Ishikawa (cell line): ENCODE measurements around the gene CCDC38.

Source experiments
- CEBPB ChIP-seq: IDR thresholded peaks from 2 replicates; pipeline ENCODE4 v1.6.1; 2012
- CREB1 ChIP-seq: IDR thresholded peaks from 2 replicates; pipeline ENCODE4 v1.6.1; 2012; ENCODE audit warnings: low read depth
- EGR1 ChIP-seq: IDR thresholded peaks from 2 replicates; pipeline ENCODE4 v1.6.1; 2012
- EP300 ChIP-seq: IDR thresholded peaks from 2 replicates; pipeline ENCODE4 v1.6.1; 2012; ENCODE audit warnings: borderline replicate concordance
- FOXM1 ChIP-seq: IDR thresholded peaks from 2 replicates; pipeline ENCODE4 v1.6.1; 2012; ENCODE audit warnings: low read depth, borderline replicate concordance
- NFIC ChIP-seq: IDR thresholded peaks from 2 replicates; pipeline ENCODE4 v1.6.1; 2012
- RAD21 ChIP-seq: IDR thresholded peaks from 2 replicates; pipeline ENCODE4 v1.6.1; 2012; ENCODE audit warnings: low read depth
- TAF1 ChIP-seq: IDR thresholded peaks from 2 replicates; pipeline ENCODE4 v1.6.1; 2012; ENCODE audit warnings: low read depth, mild to moderate bottlenecking
- TCF12 ChIP-seq: IDR thresholded peaks from 2 replicates; pipeline ENCODE4 v1.6.1; 2012; ENCODE audit warnings: low read depth
- TEAD4 ChIP-seq: IDR thresholded peaks from 2 replicates; pipeline ENCODE4 v1.6.1; 2012
- YY1 ChIP-seq: IDR thresholded peaks from 2 replicates; pipeline ENCODE4 v1.6.1; 2012; ENCODE audit warnings: low read depth
- ZBTB7A ChIP-seq: IDR thresholded peaks from 2 replicates; pipeline ENCODE4 v1.6.1; 2012; ENCODE audit warnings: low read depth
- TF ChIP-seq, protein P1 (sequence below): IDR thresholded peaks from 2 replicates; pipeline ENCODE4 v1.6.1; 2012
- TF ChIP-seq, protein P2 (sequence below): IDR thresholded peaks from 2 replicates; pipeline ENCODE4 v1.6.1; 2012; ENCODE audit warnings: low read depth, mild to moderate bottlenecking
- TF ChIP-seq, protein P3 (sequence below): IDR thresholded peaks from 2 replicates; pipeline ENCODE4 v1.6.1; 2012

CCDC38 gene

DNA sequence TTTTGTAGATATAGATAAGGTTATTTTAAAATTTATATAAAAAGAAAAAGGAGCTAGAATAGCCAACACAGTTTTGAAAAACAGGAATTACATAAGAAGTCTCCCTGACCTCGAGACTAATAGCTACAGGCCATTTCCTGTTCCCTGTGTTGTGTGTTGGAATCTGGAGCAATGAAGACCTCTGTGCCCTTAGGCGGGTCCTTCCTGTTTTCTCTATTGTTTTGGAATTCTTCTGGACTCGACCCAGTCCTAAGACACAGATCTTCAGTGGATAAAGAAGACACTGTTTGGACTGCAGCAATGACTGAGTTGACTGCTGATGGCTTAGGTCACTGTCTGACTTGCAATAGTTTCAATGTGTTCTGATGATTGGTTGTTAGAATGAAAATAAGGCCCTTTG lies 57.4 kb downstream of the CCDC38 start:
- TF ChIP-seq TEAD4 (no peak), EP300 (no peak), FOXM1 (no peak), CEBPB (no peak), YY1 (no peak), TAF1 (no peak), RAD21 (no peak), TCF12 (no peak), ZBTB7A (no peak), CREB1 (no peak), EGR1 (no peak), NFIC (no peak)
- TF ChIP-seq, protein P1, sequence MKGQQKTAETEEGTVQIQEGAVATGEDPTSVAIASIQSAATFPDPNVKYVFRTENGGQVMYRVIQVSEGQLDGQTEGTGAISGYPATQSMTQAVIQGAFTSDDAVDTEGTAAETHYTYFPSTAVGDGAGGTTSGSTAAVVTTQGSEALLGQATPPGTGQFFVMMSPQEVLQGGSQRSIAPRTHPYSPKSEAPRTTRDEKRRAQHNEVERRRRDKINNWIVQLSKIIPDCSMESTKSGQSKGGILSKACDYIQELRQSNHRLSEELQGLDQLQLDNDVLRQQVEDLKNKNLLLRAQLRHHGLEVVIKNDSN: no peak
- TF ChIP-seq, protein P2, sequence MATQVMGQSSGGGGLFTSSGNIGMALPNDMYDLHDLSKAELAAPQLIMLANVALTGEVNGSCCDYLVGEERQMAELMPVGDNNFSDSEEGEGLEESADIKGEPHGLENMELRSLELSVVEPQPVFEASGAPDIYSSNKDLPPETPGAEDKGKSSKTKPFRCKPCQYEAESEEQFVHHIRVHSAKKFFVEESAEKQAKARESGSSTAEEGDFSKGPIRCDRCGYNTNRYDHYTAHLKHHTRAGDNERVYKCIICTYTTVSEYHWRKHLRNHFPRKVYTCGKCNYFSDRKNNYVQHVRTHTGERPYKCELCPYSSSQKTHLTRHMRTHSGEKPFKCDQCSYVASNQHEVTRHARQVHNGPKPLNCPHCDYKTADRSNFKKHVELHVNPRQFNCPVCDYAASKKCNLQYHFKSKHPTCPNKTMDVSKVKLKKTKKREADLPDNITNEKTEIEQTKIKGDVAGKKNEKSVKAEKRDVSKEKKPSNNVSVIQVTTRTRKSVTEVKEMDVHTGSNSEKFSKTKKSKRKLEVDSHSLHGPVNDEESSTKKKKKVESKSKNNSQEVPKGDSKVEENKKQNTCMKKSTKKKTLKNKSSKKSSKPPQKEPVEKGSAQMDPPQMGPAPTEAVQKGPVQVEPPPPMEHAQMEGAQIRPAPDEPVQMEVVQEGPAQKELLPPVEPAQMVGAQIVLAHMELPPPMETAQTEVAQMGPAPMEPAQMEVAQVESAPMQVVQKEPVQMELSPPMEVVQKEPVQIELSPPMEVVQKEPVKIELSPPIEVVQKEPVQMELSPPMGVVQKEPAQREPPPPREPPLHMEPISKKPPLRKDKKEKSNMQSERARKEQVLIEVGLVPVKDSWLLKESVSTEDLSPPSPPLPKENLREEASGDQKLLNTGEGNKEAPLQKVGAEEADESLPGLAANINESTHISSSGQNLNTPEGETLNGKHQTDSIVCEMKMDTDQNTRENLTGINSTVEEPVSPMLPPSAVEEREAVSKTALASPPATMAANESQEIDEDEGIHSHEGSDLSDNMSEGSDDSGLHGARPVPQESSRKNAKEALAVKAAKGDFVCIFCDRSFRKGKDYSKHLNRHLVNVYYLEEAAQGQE: no peak
- TF ChIP-seq, protein P3, sequence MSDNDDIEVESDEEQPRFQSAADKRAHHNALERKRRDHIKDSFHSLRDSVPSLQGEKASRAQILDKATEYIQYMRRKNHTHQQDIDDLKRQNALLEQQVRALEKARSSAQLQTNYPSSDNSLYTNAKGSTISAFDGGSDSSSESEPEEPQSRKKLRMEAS: no peak

DNA sequence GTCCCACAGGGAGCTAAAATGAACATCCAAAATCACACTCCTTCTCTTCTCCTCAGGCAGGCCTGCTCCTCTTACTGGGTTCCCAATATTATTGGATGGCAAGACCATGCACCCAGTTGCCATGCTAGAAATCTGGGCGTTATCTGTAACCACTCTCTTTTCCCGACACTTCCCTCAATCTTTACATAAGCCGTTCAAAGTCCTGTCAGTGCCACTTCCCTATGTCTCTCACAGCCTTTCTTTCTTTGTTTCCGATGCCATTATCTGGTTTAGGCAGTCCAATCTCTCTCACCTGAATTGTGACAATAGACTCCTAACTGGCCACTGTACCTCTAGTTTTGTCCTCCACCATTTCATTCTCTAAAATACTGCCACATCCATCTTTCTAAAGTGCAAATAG lies 59.5 kb downstream of the CCDC38 start:
- TF ChIP-seq, protein P1: no peak
- no peak for TF ChIP-seq NFIC
- TF ChIP-seq, protein P3: no peak
- TF ChIP-seq CEBPB: no peak
- TF ChIP-seq, protein P2: no peak
- TF ChIP-seq RAD21: no peak
- no peak for TF ChIP-seq EGR1
- TF ChIP-seq CREB1: no peak
- TF ChIP-seq TCF12: no peak

DNA sequence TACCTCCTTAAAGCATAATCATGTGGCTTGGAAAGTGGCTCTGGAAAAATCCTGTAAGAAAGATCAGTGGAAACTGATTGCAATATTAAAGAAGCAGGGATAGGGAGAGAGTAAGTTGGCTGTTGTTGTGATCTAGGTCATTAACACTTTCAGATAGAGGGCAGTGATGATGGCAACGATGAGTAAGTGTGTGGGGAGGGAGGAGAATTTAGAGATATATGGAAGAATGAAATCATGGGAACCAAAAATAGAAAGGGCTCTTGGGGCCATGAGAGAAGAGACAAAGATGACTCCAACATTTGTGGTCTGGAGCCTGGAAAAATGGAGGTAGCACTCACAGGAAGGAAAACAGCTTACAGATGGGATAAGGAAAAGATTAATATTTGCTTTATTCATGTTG lies 60.3 kb downstream of the CCDC38 start:
- TF ChIP-seq NFIC (no peak), YY1 (no peak), TCF12 (no peak), RAD21 (no peak)
- TF ChIP-seq, protein P3: no peak
- TF ChIP-seq, protein P2: no peak
- TF ChIP-seq, protein P1: no peak

DNA sequence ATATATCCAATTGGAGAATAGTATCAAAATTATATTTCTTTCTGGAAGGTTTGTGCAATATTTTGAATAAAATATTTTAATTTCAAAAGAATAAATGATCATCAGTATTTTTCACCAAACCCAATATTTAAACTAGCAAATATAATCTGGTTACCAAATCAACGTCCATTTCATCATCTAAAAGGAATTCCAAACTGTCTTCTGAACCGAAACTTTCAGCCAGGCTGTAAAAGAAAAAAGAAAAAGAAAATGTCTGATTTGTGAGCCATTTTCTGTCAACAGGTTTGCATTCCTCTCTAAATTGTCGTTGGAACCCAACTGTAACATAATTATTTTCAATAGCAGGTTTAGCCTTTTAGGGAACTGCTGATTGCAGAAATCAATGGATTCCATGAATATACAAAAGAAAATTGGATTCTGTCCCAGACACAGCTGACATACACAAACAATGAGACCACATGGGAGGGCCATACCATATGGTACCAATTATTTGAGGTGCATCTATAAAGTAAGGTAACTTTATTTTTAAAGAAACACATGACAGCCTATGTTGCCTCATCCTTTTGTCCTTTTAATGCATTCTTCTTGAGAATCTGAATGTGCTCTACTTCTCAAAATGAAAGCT lies 61.0 kb downstream of the CCDC38 start:
- TF ChIP-seq FOXM1 (no peak), TCF12 (no peak), CREB1 (no peak), EGR1 (no peak), TEAD4 (no peak)
- TF ChIP-seq, protein P2: no peak
- TF ChIP-seq, protein P1: no peak
